GM12878 (cell line): ENCODE measurements around the gene BBX.

ENCODE experiments used
- MEF2A ChIP-seq: IDR thresholded peaks from 2 replicates; pipeline ENCODE4 v1.6.1; 2011; ENCODE audit warnings: low read depth, mild to moderate bottlenecking, low read length, moderate library complexity; ENCODE audit not compliant: insufficient read depth
- SP1 ChIP-seq: IDR thresholded peaks from one replicate; pipeline ENCODE4 v1.6.1; 2011; ENCODE audit warnings: low read depth, low read length
- SRF ChIP-seq, 2 experiments: IDR thresholded peaks; 2 replicates each; pipeline ENCODE4 v1.6.1; 2011; ENCODE audit warnings: low read depth in 2 of 2, low read length in 2 of 2, mild to moderate bottlenecking in 1 of 2, moderate library complexity in 1 of 2
- TF ChIP-seq, protein P1 (sequence below), 3 experiments: IDR thresholded peaks in 2 of 3; conservative IDR thresholded peaks in 1 of 3; 2 replicates each; pipeline ENCODE4 v1.5.1; 2011; ENCODE audit warnings: low read depth in 3 of 3, low read length in 3 of 3, mild to moderate bottlenecking in 3 of 3, control low read depth in 2 of 3, moderate library complexity in 2 of 3, inconsistent platforms in 1 of 3, mixed read lengths in 1 of 3; ENCODE audit not compliant: control insufficient read depth in 2 of 3, insufficient read depth in 1 of 3; ENCODE audit errors: extremely low read depth in 1 of 3

DNA sequence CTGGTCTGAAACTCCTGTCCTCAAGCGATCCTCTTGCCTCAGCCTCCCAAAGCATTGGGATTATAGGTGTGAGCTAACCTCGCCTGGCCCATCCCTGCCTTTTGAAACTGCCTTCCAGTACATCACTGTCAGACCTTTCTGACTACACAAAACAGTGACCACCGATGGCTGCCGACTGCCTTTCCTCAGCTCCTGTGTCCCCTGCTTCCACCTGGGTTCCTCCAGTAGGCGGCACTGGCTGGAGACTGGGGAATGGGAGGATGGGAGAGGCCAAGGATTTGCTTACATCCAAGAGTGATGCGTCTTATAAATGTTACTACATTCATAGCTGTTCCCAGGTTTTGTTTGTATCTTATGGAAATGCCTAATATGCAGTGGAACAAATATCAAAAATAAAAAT is 242.8 kb downstream of the BBX start:
- TF ChIP-seq SRF (IDR thresholded peaks at IDR 0.05; ENCODE audit: low read depth in 2 of 2, low read length in 2 of 2) = no peak
- TF ChIP-seq SP1 = no peak
- TF ChIP-seq, protein P1, sequence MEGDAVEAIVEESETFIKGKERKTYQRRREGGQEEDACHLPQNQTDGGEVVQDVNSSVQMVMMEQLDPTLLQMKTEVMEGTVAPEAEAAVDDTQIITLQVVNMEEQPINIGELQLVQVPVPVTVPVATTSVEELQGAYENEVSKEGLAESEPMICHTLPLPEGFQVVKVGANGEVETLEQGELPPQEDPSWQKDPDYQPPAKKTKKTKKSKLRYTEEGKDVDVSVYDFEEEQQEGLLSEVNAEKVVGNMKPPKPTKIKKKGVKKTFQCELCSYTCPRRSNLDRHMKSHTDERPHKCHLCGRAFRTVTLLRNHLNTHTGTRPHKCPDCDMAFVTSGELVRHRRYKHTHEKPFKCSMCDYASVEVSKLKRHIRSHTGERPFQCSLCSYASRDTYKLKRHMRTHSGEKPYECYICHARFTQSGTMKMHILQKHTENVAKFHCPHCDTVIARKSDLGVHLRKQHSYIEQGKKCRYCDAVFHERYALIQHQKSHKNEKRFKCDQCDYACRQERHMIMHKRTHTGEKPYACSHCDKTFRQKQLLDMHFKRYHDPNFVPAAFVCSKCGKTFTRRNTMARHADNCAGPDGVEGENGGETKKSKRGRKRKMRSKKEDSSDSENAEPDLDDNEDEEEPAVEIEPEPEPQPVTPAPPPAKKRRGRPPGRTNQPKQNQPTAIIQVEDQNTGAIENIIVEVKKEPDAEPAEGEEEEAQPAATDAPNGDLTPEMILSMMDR (IDR thresholded peaks at IDR 0.05 in 2 of 3, conservative IDR thresholded peaks at IDR 0.05 in 1 of 3; ENCODE audit: control insufficient read depth in 2 of 3, extremely low read depth in 1 of 3, insufficient read depth in 1 of 3, low read depth in 3 of 3, low read length in 3 of 3) = no peak
- TF ChIP-seq MEF2A = no peak
